Stimulated activated CD8-positive, alpha-beta memory T cell treated with anti-CD3 and anti-CD28 coated beads, Interleukin-4, amount 100 ng/mL, for 48 hours (primary cell): ENCODE results near the gene SDF2L1.
"Not testable (repeated sequence)": the region's sequence is repeated elsewhere in the genome, so short reads cannot be mapped to it uniquely, and the experiment has no call there.

Source experiments
- DNase-seq: peaks from one replicate; pipeline ENCODE4 v3.0.0-alpha.2; 2020

The SDF2L1 gene

GRCh38 chr22:21688706-21689381 is 46.7 kb downstream of the SDF2L1 start:
- DNase-seq: no peak

GRCh38 chr22:21690401-21690801 is 48.3 kb downstream of the SDF2L1 start:
- DNase-seq: no peak

GRCh38 chr22:21691816-21692215 is 49.7 kb downstream of the SDF2L1 start:
- no peak for DNase-seq

GRCh38 chr22:21692856-21693255 is 50.8 kb downstream of the SDF2L1 start:
- DNase-seq: not testable (repeated sequence)

GRCh38 chr22:21693333-21693998 is 51.4 kb downstream of the SDF2L1 start:
- no peak for DNase-seq
